Aorta (tissue), 5 donors: Measurements from ENCODE around the gene ABCD4. TPM values are rescaled to one million over a fixed set of nuclear protein-coding genes. Genes with fewer than 3 reads are reported as not detected.

ENCODE experiments used
- ATAC-seq: fragments of 200-7000 bp; cut with Tn5 transposase; one replicate; pipeline ENCODE4 v1.9.1; 2022; ENCODE audit warnings: moderate library complexity; ENCODE audit not compliant: low FRiP score
- DNase-seq, 2 donors: peaks; one replicate each; pipeline ENCODE4 v3.0.0-alpha.2; 2020
- H3K27ac ChIP-seq, 2 donors: one replicate each; pipeline ENCODE4 v1.5.1; 2013; ENCODE audit warnings: low read length in 2 of 2, mild to moderate bottlenecking in 2 of 2, moderate library complexity in 2 of 2, control low read depth in 1 of 2, inconsistent platforms in 1 of 2, low read depth in 1 of 2
- H3K27me3 ChIP-seq, 2 donors: one replicate each; pipeline ENCODE4 v1.6.1; 2013; ENCODE audit warnings: control low read depth in 1 of 2, low read length in 1 of 2, mild to moderate bottlenecking in 1 of 2, moderate library complexity in 1 of 2; ENCODE audit not compliant: insufficient read depth in 2 of 2, control insufficient read depth in 1 of 2
- H3K36me3 ChIP-seq, 2 donors: one replicate each; pipeline ENCODE4 v1.6.1; 2013; ENCODE audit warnings: control low read depth in 1 of 2, low read length in 1 of 2, mild to moderate bottlenecking in 1 of 2; ENCODE audit not compliant: insufficient read depth in 2 of 2, control insufficient read depth in 1 of 2
- H3K4me1 ChIP-seq, 2 donors: one replicate each; pipeline ENCODE4 v1.6.1; 2013; ENCODE audit warnings: low read length in 2 of 2, control low read depth in 1 of 2, mild to moderate bottlenecking in 1 of 2, moderate library complexity in 1 of 2; ENCODE audit not compliant: insufficient read depth in 2 of 2, control insufficient read depth in 1 of 2
- H3K4me3 ChIP-seq, 2 donors: one replicate each; pipeline ENCODE4 v1.5.1; 2013; ENCODE audit warnings: low read length in 2 of 2, control low read depth in 1 of 2, mild to moderate bottlenecking in 1 of 2
- H3K9me3 ChIP-seq: one replicate; pipeline ENCODE4 v1.6.1; 2013; ENCODE audit warnings: mild to moderate bottlenecking, low read length; ENCODE audit not compliant: control insufficient read depth
- WGBS, 2 donors: extraction: QIAGEN DNeasy Blood & Tissue Kit; methylation state at CpG; one replicate each; pipeline ENCODE4 v1.1.7; 2013; 5-methylcytosine and 5-hydroxymethylcytosine counted together
- intact Hi-C, 2 donors: fragments of 100-400 bp; cut with DNase I; formaldehyde crosslinking; loops; one replicate each; pipeline versions ENCODE4 v1.14.2 to v1.15.0; 2022
- long read RNA-seq, 2 donors: library from polyadenylated mRNA; unstranded; transcript quantifications; one replicate each; pipeline ENCODE4 v2.0.0, GENCODE V29; 2020 to 2021
- polyA plus RNA-seq, 2 donors: library from polyadenylated mRNA; stranded (reverse); fragments of 200-250 nt; gene quantifications; one replicate each; pipeline ENCODE4 v1.2.3, GENCODE V29; 2013
- total RNA-seq, 2 donors: library from RNA; stranded (reverse); fragmentation: NEBNext Ultra II Directional; extraction: Animal tissue kit (Norgen Biotek cat#: 25700); gene quantifications; one replicate each; pipeline ENCODE4 v1.2.1, GENCODE V29; 2021
- donor health status: healthy with polysubstance abuse.
- donor health status: Bipolar disorder and iron deficiency.
- donor health status: DM: no; HTN: no; CAD: no.
- donor health status: DM: no; HTN: no; CAD: no.
- donor health status: DM: yes; HTN: yes; CAD: no.

ABCD4 gene
- total RNA-seq (100 to 1,000 TPM in 1 of 2 donors, 10 to 100 TPM in 1; 40.3 to 102 TPM), polyA plus RNA-seq (10 to 100 TPM; 10.5 to 67.5 TPM)
- long read RNA-seq, donor 1, transcript ABCD4-218 (18 exons, 1,842 nt), result minor isoform, 9 of 115 reads
- long read RNA-seq, donor 1, transcript ABCD4-201 (19 exons, 3,003 nt), result major isoform, 21 of 115 reads
- long read RNA-seq, donor 1, partial matches to known transcripts, result 30 of 115 reads
- long read RNA-seq, donor 1, other reads (novel, unspliced or antisense), result 52 of 115 reads
- long read RNA-seq, donor 2, transcript ABCD4-201 (19 exons, 3,003 nt), result major isoform, 6 of 50 reads
- long read RNA-seq, donor 2, partial matches to known transcripts, result 12 of 50 reads
- long read RNA-seq, donor 2, other reads (novel, unspliced or antisense), result 24 of 50 reads

- Histone ChIP-seq H3K4me3 (peak within 1 kb of the TSS; percentile 68 to 75), H3K27me3 (no peaks in the 10 kb centered on the region), H3K27ac (peak within 1 kb of the TSS; percentile 46 to 48), H3K36me3 (peaks cover 0 to 7% of the 10 kb centered on the region in 2 donors), H3K4me1 (no peaks in the 10 kb centered on the region), H3K9me3 (no peaks in the 10 kb centered on the region)
- WGBS, 2 donors, result 11% methylated on average over 61 of the region's 61 CpGs
- peak; percentile 97 for ATAC-seq
- peak; percentile 96 to 98 for DNase-seq
- intact Hi-C loops, result no loop called here
Observed at GRCh38 chr14:74302634-74303569, at the start of gene ABCD4. Gene ABCD4, minus strand, starts transcription at chr14:74302934. Its CDS starts 22 bp downstream, at chr14:74302912.

- Histone ChIP-seq H3K36me3 (no peaks in the 10 kb centered on the region), H3K4me1 (no peaks in the 10 kb centered on the region), H3K27me3 (no peaks in the 10 kb centered on the region), H3K4me3 (no peak overlapping the region), H3K27ac (no peak overlapping the region), H3K9me3 (no peaks in the 10 kb centered on the region)
- ATAC-seq (no peak), DNase-seq (no peak)
- 0% methylated on average over 1 of the region's 1 CpG for WGBS, 2 donors
- intact Hi-C loops, result no loop called here
Observed at GRCh38 chr14:74350928-74351323, 48.2 kb upstream of the ABCD4 start.

- no peak overlapping the region for H3K27ac ChIP-seq
- H3K27me3 ChIP-seq, result no peaks in the 10 kb centered on the region
- no peak for ATAC-seq
- H3K4me3 ChIP-seq, result no peak overlapping the region
- 32 to 39% methylated on average over 11 of the region's 11 CpGs for WGBS, 2 donors
- H3K4me1 ChIP-seq, result no peaks in the 10 kb centered on the region
- intact Hi-C loops, result no loop called here
- no peak for DNase-seq
- H3K36me3 ChIP-seq, result no peaks in the 10 kb centered on the region
- H3K9me3 ChIP-seq, result no peaks in the 10 kb centered on the region
Observed at GRCh38 chr14:74350211-74350927, 47.6 kb upstream of the ABCD4 start.

- ATAC-seq (no peak), DNase-seq (no peak)
- Histone ChIP-seq H3K36me3 (no peaks in the 10 kb centered on the region), H3K4me1 (no peaks in the 10 kb centered on the region), H3K4me3 (no peak overlapping the region), H3K9me3 (no peaks in the 10 kb centered on the region), H3K27me3 (no peaks in the 10 kb centered on the region), H3K27ac (no peak overlapping the region)
- intact Hi-C loops, result no loop called here
- WGBS, 2 donors, result 40 to 44% methylated on average over 4 of the region's 4 CpGs
Observed at GRCh38 chr14:74349757-74350156, 47.0 kb upstream of the ABCD4 start.

- Histone ChIP-seq H3K4me3 (no peak overlapping the region), H3K27me3 (no peaks in the 10 kb centered on the region), H3K9me3 (no peaks in the 10 kb centered on the region), H3K27ac (no peak overlapping the region), H3K4me1 (no peaks in the 10 kb centered on the region), H3K36me3 (no peaks in the 10 kb centered on the region)
- ATAC-seq (no peak), DNase-seq (no peak)
- intact Hi-C loops, result no loop called here
- 40 to 47% methylated on average over 13 to 17 of the region's 17 CpGs for WGBS, 2 donors
Observed at GRCh38 chr14:74348735-74349463, 46.2 kb upstream of the ABCD4 start.

- intact Hi-C loops, result no loop called here
- whole genome bisulfite sequencing, 2 donors, result 46 to 47% methylated on average over 12 of the region's 12 CpGs
- Histone ChIP-seq H3K4me1 (no peaks in the 10 kb centered on the region), H3K27me3 (no peaks in the 10 kb centered on the region), H3K9me3 (no peaks in the 10 kb centered on the region), H3K36me3 (no peaks in the 10 kb centered on the region), H3K27ac (no peak within 1 kb of the TSS), H3K4me3 (no peak within 1 kb of the TSS)
- no peak for ATAC-seq
- no peak for DNase-seq
Observed at GRCh38 chr14:74348241-74348734, 45.6 kb upstream of the ABCD4 start, which contains the start of gene VRTN. Gene VRTN, plus strand, starts transcription at chr14:74348471. Its CDS starts 8,313 bp downstream, at chr14:74356784.

GRCh38 chr14:74347795-74348100, 45.0 kb upstream of the ABCD4 start:
- no peak for DNase-seq
- no peak overlapping the region for H3K27ac ChIP-seq
- H3K9me3 ChIP-seq, result no peaks in the 10 kb centered on the region
- H3K4me3 ChIP-seq, result no peak overlapping the region
- no peaks in the 10 kb centered on the region for H3K27me3 ChIP-seq
- WGBS, 2 donors, result 44 to 52% methylated on average over 1 of the region's 1 CpG
- ATAC-seq, result no peak
- H3K36me3 ChIP-seq, result no peaks in the 10 kb centered on the region
- no peaks in the 10 kb centered on the region for H3K4me1 ChIP-seq
- intact Hi-C loops, result no loop called here
